IMR-90 (cell line): Measurements from ENCODE around the gene ROS1. TPM values are rescaled to one million over a fixed set of nuclear protein-coding genes. Genes with fewer than 3 reads are reported as not detected.
A peak's percentile ranks its signal among the peaks of the same experiment; 100 is the strongest.

Source experiments
- ATAC-seq: fragments of 200-7000 bp; cut with Tn5 transposase; 2 replicates; pipeline ENCODE4 v1.9.1; 2020; ENCODE audit warnings: low read depth, mild to moderate bottlenecking, moderate library complexity
- BruUV-seq: library from RNA; stranded (reverse); fragments of 400-500 nt; replicated peaks from 2 replicates; lab custom pipeline; 2021; lab: Mats Ljungman, UMichigan
- CTCF ChIA-PET: fragments of 300-600 bp; formaldehyde crosslinking; extraction: SDS; loops from one replicate; lab custom pipeline; 2021; ENCODE audit warnings: antibody characterized with exemption; lab: Yijun Ruan, JAX
- POLR2A ChIA-PET: fragments of 300-600 bp; sonication (Branson Sonifier 250); formaldehyde crosslinking; loops from one replicate; lab custom pipeline; 2022; ENCODE audit warnings: antibody characterized with exemption; ENCODE audit not compliant: unreplicated experiment; lab: Charles Lee
- DNase-seq: peaks from one replicate; pipeline ENCODE4 v3.0.0; 2013
- H2AFZ ChIP-seq: replicated peaks from 2 replicates; pipeline ENCODE3; 2013; ENCODE audit warnings: low read length, mild to moderate bottlenecking; ENCODE audit not compliant: poor library complexity
- H2AK5ac ChIP-seq: 2 replicates; pipeline ENCODE4 v1.6.1; 2013; ENCODE audit warnings: low read depth, low read length, inconsistent platforms
- H2AK9ac ChIP-seq: replicated peaks from 2 replicates; pipeline ENCODE3; 2013; ENCODE audit warnings: mild to moderate bottlenecking, low read depth, low read length, moderate library complexity; ENCODE audit not compliant: poor library complexity
- H2BK120ac ChIP-seq: 2 replicates; pipeline ENCODE4 v1.6.1; 2013; ENCODE audit warnings: low read depth, low read length, inconsistent platforms
- H2BK15ac ChIP-seq: 3 replicates; pipeline ENCODE4 v1.6.1; 2013; ENCODE audit warnings: low read depth, low read length, inconsistent platforms
- H2BK20ac ChIP-seq: 2 replicates; pipeline ENCODE4 v1.6.1; 2013; ENCODE audit warnings: low read depth, mild to moderate bottlenecking, inconsistent platforms, low read length, moderate library complexity
- H2BK5ac ChIP-seq: 2 replicates; pipeline ENCODE4 v1.6.1; 2013; ENCODE audit warnings: mild to moderate bottlenecking, low read depth, low read length, inconsistent platforms; ENCODE audit not compliant: poor library complexity, severe bottlenecking
- H3K14ac ChIP-seq: replicated peaks from 2 replicates; pipeline ENCODE4 v1.6.1; 2013; ENCODE audit warnings: low read depth, low read length, inconsistent platforms
- H3K18ac ChIP-seq: 2 replicates; pipeline ENCODE4 v1.6.1; 2013; ENCODE audit warnings: low read depth, low read length, control low read depth
- H3K23ac ChIP-seq: 2 replicates; pipeline ENCODE4 v1.6.1; 2013; ENCODE audit warnings: low read depth, low read length, inconsistent platforms
- H3K27ac ChIP-seq: 2 replicates; pipeline ENCODE4 v1.5.1; 2013; ENCODE audit warnings: mild to moderate bottlenecking, control low read depth, low read length; ENCODE audit not compliant: insufficient read depth
- H3K27me3 ChIP-seq: 2 replicates; pipeline ENCODE4 v1.6.1; 2013; ENCODE audit warnings: low read length; ENCODE audit not compliant: control insufficient read depth, insufficient read depth
- H3K36me3 ChIP-seq: 2 replicates; pipeline ENCODE4 v1.6.1; 2013; ENCODE audit warnings: low read length, mixed read lengths; ENCODE audit not compliant: control insufficient read depth, insufficient read depth
- H3K4ac ChIP-seq: 2 replicates; pipeline ENCODE4 v1.6.1; 2013; ENCODE audit warnings: low read depth, low read length, inconsistent platforms
- H3K4me1 ChIP-seq: 2 replicates; pipeline ENCODE4 v1.6.1; 2013; ENCODE audit warnings: low read length, mixed read lengths; ENCODE audit not compliant: control insufficient read depth, insufficient read depth
- H3K4me2 ChIP-seq: 2 replicates; pipeline ENCODE4 v1.6.1; 2013; ENCODE audit warnings: low read depth, mild to moderate bottlenecking, control low read depth, low read length, moderate library complexity
- H3K4me3 ChIP-seq: 2 replicates; pipeline ENCODE4 v1.5.1; 2013; ENCODE audit warnings: low read depth, mild to moderate bottlenecking, control low read depth, low read length, moderate library complexity; ENCODE audit not compliant: insufficient read depth
- H3K56ac ChIP-seq: 2 replicates; pipeline ENCODE4 v1.6.1; 2013; ENCODE audit warnings: low read length, inconsistent platforms; ENCODE audit not compliant: insufficient read depth; ENCODE audit errors: extremely low read depth
- H3K79me1 ChIP-seq, 2 experiments: 2 replicates each; pipeline ENCODE4 v1.6.1; 2013; ENCODE audit warnings: low read length in 2 of 2, inconsistent platforms in 1 of 2, low read depth in 1 of 2
- H3K9ac ChIP-seq: 2 replicates; pipeline ENCODE4 v1.6.1; 2013; ENCODE audit warnings: low read depth, low read length, control low read depth
- H3K9me1 ChIP-seq: 2 replicates; pipeline ENCODE4 v1.6.1; 2013; ENCODE audit warnings: low read length, inconsistent platforms; ENCODE audit not compliant: insufficient read depth
- H3K9me3 ChIP-seq: 2 replicates; pipeline ENCODE4 v1.6.1; 2013; ENCODE audit warnings: low read length; ENCODE audit not compliant: control insufficient read depth, insufficient read depth
- H4K20me1 ChIP-seq: 2 replicates; pipeline ENCODE4 v1.6.1; 2013; ENCODE audit warnings: low read length, inconsistent platforms; ENCODE audit not compliant: insufficient read depth
- H4K5ac ChIP-seq: 2 replicates; pipeline ENCODE4 v1.6.1; 2013; ENCODE audit warnings: mild to moderate bottlenecking, low read depth, low read length, control low read depth
- H4K8ac ChIP-seq, 2 experiments: 2 replicates each; pipeline ENCODE4 v1.6.1; 2013; ENCODE audit warnings: low read depth in 2 of 2, low read length in 2 of 2, control low read depth in 1 of 2, inconsistent platforms in 1 of 2
- H4K91ac ChIP-seq: 2 replicates; pipeline ENCODE4 v1.6.1; 2013; ENCODE audit warnings: low read depth, low read length, inconsistent platforms; ENCODE audit not compliant: insufficient read depth
- MAFK ChIP-seq: IDR thresholded peaks from 2 replicates; pipeline ENCODE4 v1.6.1; 2012; ENCODE audit warnings: low read depth, low read length, improper control_type of control experiment
- MAZ ChIP-seq: IDR thresholded peaks from 2 replicates; pipeline ENCODE4 v1.6.1; 2012; ENCODE audit warnings: low read depth, mild to moderate bottlenecking, low read length, improper control_type of control experiment, moderate library complexity, borderline replicate concordance
- MXI1 ChIP-seq: IDR thresholded peaks from 2 replicates; pipeline ENCODE4 v1.6.1; 2012; ENCODE audit warnings: low read depth, mild to moderate bottlenecking, low read length, moderate library complexity, borderline replicate concordance
- RCOR1 ChIP-seq: IDR thresholded peaks from 2 replicates; pipeline ENCODE4 v1.6.1; 2012; ENCODE audit warnings: mild to moderate bottlenecking, low read length, improper control_type of control experiment; ENCODE audit not compliant: insufficient replicate concordance
- SMC3 ChIP-seq: fragments of 150-350 bp; IDR thresholded peaks from 2 replicates; pipeline ENCODE4 v1.6.1; 2016; ENCODE audit warnings: low read depth, mild to moderate bottlenecking, antibody characterized with exemption, low read length, moderate library complexity
- WGBS, 2 experiments: methylation state at CpG; one replicate each; pipeline versions ENCODE4 v1.1.5 to v1.1.7; 2013; ENCODE audit warnings: missing lambda C conversion rate in 2 of 2; ENCODE audit not compliant: insufficient read length in 1 of 2; ENCODE audit errors: extremely low coverage in 2 of 2; 5-methylcytosine and 5-hydroxymethylcytosine counted together
- dilution Hi-C: fragments of 300-500 bp; cut with HindIII; formaldehyde crosslinking; loops from one replicate; pipeline ENCODE4 v1.14.3; 2018; ENCODE audit warnings: low sequenced_read_pairs; ENCODE audit not compliant: unreplicated experiment
- in situ Hi-C: fragments of 300-500 bp; cut with MboI; formaldehyde crosslinking; loops from 3 replicates; pipeline ENCODE4 v1.14.3; 2019; ENCODE audit warnings: low sequenced_read_pairs, inconsistent platforms, mixed read lengths
- intact Hi-C: fragments of 100-400 bp; cut with micrococcal nuclease; formaldehyde crosslinking; loops from 2 replicates; pipeline ENCODE4 v1.10.0; 2022
- polyA plus RNA-seq, 3 experiments: library from polyadenylated mRNA; depleted of rRNA; stranded (reverse); fragments of >200 nt; gene quantifications; 2 replicates each; pipeline ENCODE4 v1.2.3, GENCODE V29; 2012; ENCODE audit warnings: low replicate concordance in 1 of 3
- total RNA-seq: library from RNA; depleted of rRNA; stranded (reverse); fragments of >200 nt; gene quantifications from 2 replicates; pipeline ENCODE4 v1.2.3, GENCODE V29; 2012

Gene ROS1
- total and polyA plus RNA-seq, 2 of the 4 experiments (the other 2 are of a cell fraction): under 0.01 to 0.03 TPM

DNA sequence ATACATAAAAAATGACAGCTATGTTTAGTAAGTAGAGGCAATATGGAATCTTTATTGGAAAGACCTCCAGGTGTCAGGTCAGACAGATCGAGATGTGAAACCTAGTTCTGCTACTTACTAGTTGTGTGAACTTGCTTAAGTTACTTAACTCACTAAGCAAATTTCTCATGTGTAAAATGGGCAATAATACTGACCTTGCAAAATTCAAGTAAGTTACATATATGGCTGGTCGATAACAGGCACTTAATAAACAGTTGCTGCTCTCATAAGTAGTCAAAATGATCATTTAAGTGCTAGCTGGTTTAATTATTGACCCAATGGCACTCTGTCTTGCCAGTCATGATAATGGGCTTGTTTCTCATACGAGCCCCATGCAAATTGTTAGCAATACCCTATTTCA, 114.4 kb downstream of the ROS1 start:
- Histone ChIP-seq H2BK15ac (no peak overlapping the region), H2BK20ac (no peak overlapping the region), H3K27me3 (no peaks in the 10 kb centered on the region), H3K9me3 (no peaks in the 10 kb centered on the region), H3K9ac (no peak overlapping the region), H3K23ac (no peak overlapping the region), H4K5ac (no peak overlapping the region), H3K56ac (no peak overlapping the region), H2AK5ac (no peak overlapping the region), H3K4me1 (no peaks in the 10 kb centered on the region), H4K91ac (no peak overlapping the region), H3K14ac (no peak overlapping the region), H3K4ac (no peak overlapping the region), H3K9me1 (no peaks in the 10 kb centered on the region), H4K20me1 (no peaks in the 10 kb centered on the region), H2AK9ac (no peak overlapping the region), H2AFZ (no peak overlapping the region), H2BK5ac (no peak overlapping the region), H3K18ac (no peak overlapping the region), H3K36me3 (no peaks in the 10 kb centered on the region), H4K8ac (no peak overlapping the region), H3K4me2 (no peak overlapping the region), H2BK120ac (no peak overlapping the region), H3K79me1 (no peaks in the 10 kb centered on the region), H3K4me3 (no peak overlapping the region), H3K27ac (no peak overlapping the region)
- intact Hi-C loops: no loop called here
- BruUV-seq: no TSS peak
- dilution Hi-C loops: no loop called here
- ChIA-PET CTCF (no interaction called here), POLR2A (no interaction called here)
- no peak for ATAC-seq
- no peak for TF ChIP-seq RCOR1
- TF ChIP-seq MXI1: no peak
- no peak for TF ChIP-seq SMC3
- TF ChIP-seq MAZ: no peak
- TF ChIP-seq MAFK: peak; percentile 54; the same call in 1 of the 2 replicates
- WGBS, 2 experiments: no CpG with 5 or more reads among the region's 3 CpGs
- no peak for DNase-seq
- in situ Hi-C loops: no loop called here
